GM23338 (cell line): Measurements from ENCODE around the gene PPP1R7. TPM values are rescaled to one million over a fixed set of nuclear protein-coding genes. Genes with fewer than 3 reads are reported as not detected.

Experiments
- ATAC-seq: fragments of 200-7000 bp; cut with Tn5 transposase; 3 replicates; pipeline ENCODE4 v1.9.1; 2020
- DNase-seq: peaks from one replicate; pipeline ENCODE4 v3.0.0-alpha.2; 2015; ENCODE audit warnings: low spot score
- H2AFZ ChIP-seq: fragments of 200-600 bp; sonication (generic); 2 replicates; pipeline ENCODE4 v1.8.0; 2016; ENCODE audit warnings: antibody characterized with exemption, mild to moderate bottlenecking, moderate library complexity
- H3F3A ChIP-seq: fragments of 200-600 bp; sonication (generic); replicated peaks from 2 replicates; pipeline ENCODE4 v1.8.0; 2017; ENCODE audit warnings: antibody characterized with exemption, mixed run types, low read depth
- H3K27ac ChIP-seq: fragments of 200-600 bp; sonication (generic); 2 replicates; pipeline ENCODE4 v1.6.1; 2016; ENCODE audit warnings: low read depth
- H3K27me3 ChIP-seq: fragments of 200-600 bp; sonication (generic); 2 replicates; pipeline ENCODE4 v1.8.0; 2016; ENCODE audit warnings: mild to moderate bottlenecking, mixed run types, moderate library complexity; ENCODE audit not compliant: insufficient read depth
- H3K36me3 ChIP-seq: fragments of 200-600 bp; sonication (generic); 2 replicates; pipeline ENCODE4 v1.8.0; 2016; ENCODE audit warnings: mild to moderate bottlenecking; ENCODE audit not compliant: insufficient read depth
- H3K4me1 ChIP-seq: fragments of 200-600 bp; sonication (generic); 2 replicates; pipeline ENCODE4 v1.8.0; 2016; ENCODE audit warnings: mild to moderate bottlenecking, moderate library complexity; ENCODE audit not compliant: insufficient read depth
- H3K4me2 ChIP-seq: fragments of 200-600 bp; sonication (generic); 2 replicates; pipeline ENCODE4 v1.7.1; 2017; ENCODE audit warnings: mixed run types
- H3K4me3 ChIP-seq: fragments of 200-600 bp; sonication (generic); 2 replicates; pipeline ENCODE4 v1.6.1; 2016; ENCODE audit warnings: mixed run types
- H3K79me2 ChIP-seq: fragments of 200-600 bp; sonication (generic); replicated peaks from 2 replicates; pipeline ENCODE4 v1.8.0; 2017; ENCODE audit warnings: mild to moderate bottlenecking; ENCODE audit not compliant: insufficient read depth
- H3K9me2 ChIP-seq: fragments of 200-600 bp; sonication (generic); 2 replicates; pipeline ENCODE4 v1.8.0; 2017; ENCODE audit not compliant: insufficient read depth
- H4K20me1 ChIP-seq: fragments of 200-600 bp; sonication (generic); replicated peaks from 2 replicates; pipeline ENCODE4 v1.8.0; 2017; ENCODE audit warnings: mild to moderate bottlenecking; ENCODE audit not compliant: insufficient read depth
- H3K27ac Mint-ChIP-seq: 2 replicates; pipeline ENCODE4 v1.8.0; 2020; ENCODE audit warnings: inconsistent platforms, mild to moderate bottlenecking, moderate library complexity, mixed read lengths
- H3K27me3 Mint-ChIP-seq: 3 replicates; pipeline ENCODE4 v1.8.0; 2022; ENCODE audit warnings: low read depth, mild to moderate bottlenecking, moderate library complexity, mixed read lengths, inconsistent platforms; ENCODE audit not compliant: insufficient read depth, poor library complexity
- H3K36me3 Mint-ChIP-seq: 3 replicates; pipeline ENCODE4 v1.8.0; 2021; ENCODE audit warnings: low read depth, mild to moderate bottlenecking, inconsistent platforms, moderate library complexity, mixed read lengths
- H3K4me1 Mint-ChIP-seq: 3 replicates; pipeline ENCODE4 v1.8.0; 2020; ENCODE audit warnings: mild to moderate bottlenecking, inconsistent platforms, mixed read lengths
- H3K4me3 Mint-ChIP-seq: 3 replicates; pipeline ENCODE4 v1.8.0; 2021; ENCODE audit warnings: moderate library complexity, mild to moderate bottlenecking, inconsistent platforms, mixed read lengths
- H3K9me3 Mint-ChIP-seq: 3 replicates; pipeline ENCODE4 v1.8.0; 2020; ENCODE audit warnings: moderate library complexity, mild to moderate bottlenecking, inconsistent platforms, mixed read lengths
- CTCF ChIP-seq, 2 experiments: fragments of 200-600 bp in 1 of 2; sonication (generic) in 1 of 2; conservative IDR thresholded peaks; 2 replicates each; pipeline versions ENCODE4 v1.5.1 to v1.6.1; 2016 to 2017; ENCODE audit warnings: antibody characterized with exemption in 2 of 2, low read depth in 2 of 2, mild to moderate bottlenecking in 2 of 2, moderate library complexity in 1 of 2
- ETS1 ChIP-seq: IDR thresholded peaks from 2 replicates; pipeline ENCODE4 v1.6.1; 2016; ENCODE audit warnings: antibody characterized with exemption
- EZH2 ChIP-seq: fragments of 200-600 bp; sonication (generic); IDR thresholded peaks from one replicate; pipeline ENCODE4 v1.8.0; 2017; ENCODE audit warnings: antibody characterized with exemption, mild to moderate bottlenecking, low read depth; ENCODE audit not compliant: unreplicated experiment
- EZH2phosphoT487 ChIP-seq: fragments of 200-600 bp; sonication (generic); IDR thresholded peaks from one replicate; pipeline ENCODE4 v1.8.1; 2018; ENCODE audit warnings: antibody characterized with exemption; ENCODE audit not compliant: unreplicated experiment
- JUNB ChIP-seq: IDR thresholded peaks from one replicate; pipeline ENCODE4 v1.6.1; 2016; ENCODE audit warnings: antibody characterized with exemption; ENCODE audit not compliant: unreplicated experiment
- NANOG ChIP-seq: IDR thresholded peaks from 2 replicates; pipeline ENCODE4 v1.6.1; 2016; ENCODE audit warnings: antibody characterized with exemption, borderline replicate concordance
- REST ChIP-seq: IDR thresholded peaks from one replicate; pipeline ENCODE4 v1.6.1; 2018; ENCODE audit warnings: antibody characterized with exemption; ENCODE audit not compliant: unreplicated experiment
- STAT1 ChIP-seq: IDR thresholded peaks from one replicate; pipeline ENCODE4 v1.6.1; 2016; ENCODE audit warnings: antibody characterized with exemption; ENCODE audit not compliant: unreplicated experiment
- ZNF114 ChIP-seq: fragments of 250-450 bp; sonication (Bioruptor Pico); IDR thresholded peaks from 2 replicates; pipeline ENCODE4 v1.5.0; 2020; ENCODE audit warnings: mild to moderate bottlenecking, moderate library complexity
- ZNF331 ChIP-seq: fragments of 250-450 bp; sonication (Bioruptor Pico); IDR thresholded peaks from 2 replicates; pipeline ENCODE4 v1.5.0; 2020; ENCODE audit warnings: low read depth, mild to moderate bottlenecking, moderate library complexity
- polyA plus RNA-seq: library from polyadenylated mRNA; unstranded; fragments of >200 nt; fragmentation: Nextera tagmentation; extraction: Ambion mirVana; gene quantifications from 2 replicates; pipeline ENCODE4 v1.2.1, GENCODE V29; 2016
- total RNA-seq: library from RNA; depleted of rRNA; stranded (reverse); fragments of >200 nt; shearing (Covaris generic); gene quantifications from 2 replicates; pipeline ENCODE4 v1.2.3, GENCODE V29; 2014
- TF ChIP-seq, protein P1 (sequence below): fragments of 250-450 bp; sonication (Bioruptor Pico); IDR thresholded peaks from 2 replicates; pipeline ENCODE4 v1.5.0; 2020; ENCODE audit warnings: mild to moderate bottlenecking, moderate library complexity

Gene PPP1R7
- total and polyA plus RNA-seq, 2 experiments from 2014 or later = 48.2 to 94.3 TPM

DNA sequence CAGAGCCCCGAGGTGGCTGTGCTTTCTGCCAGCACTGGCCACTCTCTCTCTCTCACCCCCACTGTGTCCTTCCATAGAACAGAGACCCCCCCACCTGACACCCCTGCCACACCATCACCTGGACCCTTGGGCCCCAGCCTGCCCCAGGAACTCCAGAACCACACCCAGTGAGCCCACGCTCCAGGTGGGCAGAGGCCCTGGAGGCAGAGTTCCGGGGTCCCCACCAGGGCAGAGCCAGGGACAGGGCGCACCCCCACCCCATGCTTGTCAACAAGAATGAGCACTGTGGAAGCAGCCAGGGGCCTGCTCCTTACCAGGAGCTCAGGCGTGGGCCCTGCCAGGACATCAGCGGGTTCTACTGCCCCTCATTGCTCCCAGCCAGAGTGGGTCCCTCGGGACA is 15.6 kb upstream of the PPP1R7 start:
- H3K27ac ChIP-seq = no peak overlapping the region
- Mint-ChIP-seq H3K36me3 (peaks cover 52% of the 10 kb centered on the region), H3K4me3 (no peak overlapping the region), H3K9me3 (no peaks in the 10 kb centered on the region), H3K4me1 (no peaks in the 10 kb centered on the region), H3K27me3 (no peaks in the 10 kb centered on the region), H3K27ac (no peak overlapping the region)
- H3K9me2 ChIP-seq = no peaks in the 10 kb centered on the region
- no peaks in the 10 kb centered on the region for H4K20me1 ChIP-seq
- no peak overlapping the region for H2AFZ ChIP-seq
- H3F3A ChIP-seq = no peaks in the 10 kb centered on the region
- no peaks in the 10 kb centered on the region for H3K4me1 ChIP-seq
- no peak for ATAC-seq
- TF ChIP-seq REST = no peak
- no peak for TF ChIP-seq JUNB
- no peak for TF ChIP-seq EZH2phosphoT487
- TF ChIP-seq ZNF331 (CRISPR knock-in tag) = no peak
- no peak for TF ChIP-seq ETS1
- no peak for TF ChIP-seq NANOG
- TF ChIP-seq CTCF (conservative IDR thresholded peaks at IDR 0.05; ENCODE audit: low read depth in 2 of 2) = no peak
- no peak for TF ChIP-seq EZH2
- TF ChIP-seq, protein P1, sequence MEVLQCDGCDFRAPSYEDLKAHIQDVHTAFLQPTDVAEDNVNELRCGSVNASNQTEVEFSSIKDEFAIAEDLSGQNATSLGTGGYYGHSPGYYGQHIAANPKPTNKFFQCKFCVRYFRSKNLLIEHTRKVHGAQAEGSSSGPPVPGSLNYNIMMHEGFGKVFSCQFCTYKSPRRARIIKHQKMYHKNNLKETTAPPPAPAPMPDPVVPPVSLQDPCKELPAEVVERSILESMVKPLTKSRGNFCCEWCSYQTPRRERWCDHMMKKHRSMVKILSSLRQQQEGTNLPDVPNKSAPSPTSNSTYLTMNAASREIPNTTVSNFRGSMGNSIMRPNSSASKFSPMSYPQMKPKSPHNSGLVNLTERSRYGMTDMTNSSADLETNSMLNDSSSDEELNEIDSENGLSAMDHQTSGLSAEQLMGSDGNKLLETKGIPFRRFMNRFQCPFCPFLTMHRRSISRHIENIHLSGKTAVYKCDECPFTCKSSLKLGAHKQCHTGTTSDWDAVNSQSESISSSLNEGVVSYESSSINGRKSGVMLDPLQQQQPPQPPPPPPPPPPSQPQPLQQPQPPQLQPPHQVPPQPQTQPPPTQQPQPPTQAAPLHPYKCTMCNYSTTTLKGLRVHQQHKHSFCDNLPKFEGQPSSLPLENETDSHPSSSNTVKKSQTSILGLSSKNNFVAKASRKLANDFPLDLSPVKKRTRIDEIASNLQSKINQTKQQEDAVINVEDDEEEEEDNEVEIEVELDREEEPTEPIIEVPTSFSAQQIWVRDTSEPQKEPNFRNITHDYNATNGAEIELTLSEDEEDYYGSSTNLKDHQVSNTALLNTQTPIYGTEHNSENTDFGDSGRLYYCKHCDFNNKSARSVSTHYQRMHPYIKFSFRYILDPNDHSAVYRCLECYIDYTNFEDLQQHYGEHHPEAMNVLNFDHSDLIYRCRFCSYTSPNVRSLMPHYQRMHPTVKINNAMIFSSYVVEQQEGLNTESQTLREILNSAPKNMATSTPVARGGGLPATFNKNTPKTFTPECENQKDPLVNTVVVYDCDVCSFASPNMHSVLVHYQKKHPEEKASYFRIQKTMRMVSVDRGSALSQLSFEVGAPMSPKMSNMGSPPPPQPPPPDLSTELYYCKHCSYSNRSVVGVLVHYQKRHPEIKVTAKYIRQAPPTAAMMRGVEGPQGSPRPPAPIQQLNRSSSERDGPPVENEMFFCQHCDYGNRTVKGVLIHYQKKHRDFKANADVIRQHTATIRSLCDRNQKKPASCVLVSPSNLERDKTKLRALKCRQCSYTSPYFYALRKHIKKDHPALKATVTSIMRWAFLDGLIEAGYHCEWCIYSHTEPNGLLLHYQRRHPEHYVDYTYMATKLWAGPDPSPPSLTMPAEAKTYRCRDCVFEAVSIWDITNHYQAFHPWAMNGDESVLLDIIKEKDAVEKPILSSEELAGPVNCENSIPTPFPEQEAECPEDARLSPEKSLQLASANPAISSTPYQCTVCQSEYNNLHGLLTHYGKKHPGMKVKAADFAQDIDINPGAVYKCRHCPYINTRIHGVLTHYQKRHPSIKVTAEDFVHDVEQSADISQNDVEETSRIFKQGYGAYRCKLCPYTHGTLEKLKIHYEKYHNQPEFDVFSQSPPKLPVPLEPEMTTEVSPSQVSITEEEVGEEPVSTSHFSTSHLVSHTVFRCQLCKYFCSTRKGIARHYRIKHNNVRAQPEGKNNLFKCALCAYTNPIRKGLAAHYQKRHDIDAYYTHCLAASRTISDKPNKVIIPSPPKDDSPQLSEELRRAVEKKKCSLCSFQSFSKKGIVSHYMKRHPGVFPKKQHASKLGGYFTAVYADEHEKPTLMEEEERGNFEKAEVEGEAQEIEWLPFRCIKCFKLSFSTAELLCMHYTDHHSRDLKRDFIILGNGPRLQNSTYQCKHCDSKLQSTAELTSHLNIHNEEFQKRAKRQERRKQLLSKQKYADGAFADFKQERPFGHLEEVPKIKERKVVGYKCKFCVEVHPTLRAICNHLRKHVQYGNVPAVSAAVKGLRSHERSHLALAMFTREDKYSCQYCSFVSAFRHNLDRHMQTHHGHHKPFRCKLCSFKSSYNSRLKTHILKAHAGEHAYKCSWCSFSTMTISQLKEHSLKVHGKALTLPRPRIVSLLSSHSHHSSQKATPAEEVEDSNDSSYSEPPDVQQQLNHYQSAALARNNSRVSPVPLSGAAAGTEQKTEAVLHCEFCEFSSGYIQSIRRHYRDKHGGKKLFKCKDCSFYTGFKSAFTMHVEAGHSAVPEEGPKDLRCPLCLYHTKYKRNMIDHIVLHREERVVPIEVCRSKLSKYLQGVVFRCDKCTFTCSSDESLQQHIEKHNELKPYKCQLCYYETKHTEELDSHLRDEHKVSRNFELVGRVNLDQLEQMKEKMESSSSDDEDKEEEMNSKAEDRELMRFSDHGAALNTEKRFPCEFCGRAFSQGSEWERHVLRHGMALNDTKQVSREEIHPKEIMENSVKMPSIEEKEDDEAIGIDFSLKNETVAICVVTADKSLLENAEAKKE (CRISPR knock-in tag) = no peak
- TF ChIP-seq STAT1 = no peak
- no peak for TF ChIP-seq ZNF114 (CRISPR knock-in tag)
- H3K4me3 ChIP-seq = no peak overlapping the region
- no peak for DNase-seq
- H3K27me3 ChIP-seq = no peaks in the 10 kb centered on the region
- H3K36me3 ChIP-seq = peaks cover 10% of the 10 kb centered on the region
- H3K79me2 ChIP-seq = no peaks in the 10 kb centered on the region
- H3K4me2 ChIP-seq = no peak overlapping the region
